H1 (cell line): ENCODE results near the gene DBP. TPM values are rescaled to one million over a fixed set of nuclear protein-coding genes. Genes with fewer than 3 reads are reported as not detected.

Source experiments
- CEBPB ChIP-seq: IDR thresholded peaks from 2 replicates; pipeline ENCODE4 v1.6.1; 2012; ENCODE audit warnings: low read depth, low read length
- CHD2 ChIP-seq: IDR thresholded peaks from 2 replicates; pipeline ENCODE4 v1.6.1; 2012; ENCODE audit warnings: low read length, improper control_type of control experiment
- EGR1 ChIP-seq: IDR thresholded peaks from 2 replicates; pipeline ENCODE4 v1.6.1; 2011; ENCODE audit warnings: low read depth, low read length, borderline replicate concordance
- EP300 ChIP-seq, 2 experiments: IDR thresholded peaks; 1 replicate in 1 of 2; 2 replicates in 1 of 2; pipeline ENCODE4 v1.6.1; 2011 to 2012; ENCODE audit warnings: low read depth in 2 of 2, low read length in 2 of 2, mild to moderate bottlenecking in 2 of 2, borderline replicate concordance in 1 of 2, inconsistent platforms in 1 of 2, moderate library complexity in 1 of 2
- GTF2F1 ChIP-seq: IDR thresholded peaks from 2 replicates; pipeline ENCODE4 v1.6.1; 2012; ENCODE audit warnings: low read depth, low read length, improper control_type of control experiment, borderline replicate concordance
- HDAC2 ChIP-seq, 2 experiments: fragments of 300-600 bp in 1 of 2; sonication (generic) in 1 of 2; IDR thresholded peaks; 2 replicates each; pipeline ENCODE4 v1.6.1; 2011 to 2012; ENCODE audit warnings: low read depth in 2 of 2, low read length in 2 of 2, mild to moderate bottlenecking in 2 of 2, moderate library complexity in 2 of 2, borderline replicate concordance in 1 of 2, inconsistent platforms in 1 of 2
- POU5F1 ChIP-seq: IDR thresholded peaks from 2 replicates; pipeline ENCODE4 v1.6.1; 2011; ENCODE audit warnings: low read depth, mild to moderate bottlenecking, low read length, moderate library complexity
- SIN3A ChIP-seq, 2 experiments: IDR thresholded peaks in 1 of 2; conservative IDR thresholded peaks in 1 of 2; 2 replicates each; pipeline ENCODE4 v1.6.1; 2011 to 2012; ENCODE audit warnings: low read length in 2 of 2, improper control_type of control experiment in 1 of 2, low read depth in 1 of 2, mild to moderate bottlenecking in 1 of 2
- SIRT6 ChIP-seq: IDR thresholded peaks from one replicate; pipeline ENCODE4 v1.7.1; 2012; ENCODE audit warnings: low read length, inconsistent platforms
- SIX5 ChIP-seq: IDR thresholded peaks from 2 replicates; pipeline ENCODE4 v1.6.1; 2011; ENCODE audit warnings: mild to moderate bottlenecking, low read depth, low read length
- SP2 ChIP-seq: IDR thresholded peaks from 2 replicates; pipeline ENCODE4 v1.6.1; 2012; ENCODE audit warnings: mild to moderate bottlenecking, low read length, inconsistent platforms
- SP4 ChIP-seq: IDR thresholded peaks from 2 replicates; pipeline ENCODE4 v1.6.1; 2012; ENCODE audit warnings: low read length, inconsistent platforms
- SUZ12 ChIP-seq: fragments of 200-600 bp; sonication (generic); IDR thresholded peaks from 2 replicates; pipeline ENCODE4 v1.6.1; 2012; ENCODE audit warnings: mild to moderate bottlenecking, inconsistent platforms, low read length, moderate library complexity, mixed read lengths
- TAF1 ChIP-seq: IDR thresholded peaks from 2 replicates; pipeline ENCODE4 v1.6.1; 2011; ENCODE audit warnings: mild to moderate bottlenecking, low read depth, low read length
- TAF7 ChIP-seq: optimal IDR thresholded peaks from 2 replicates; pipeline ENCODE3; 2011; ENCODE audit warnings: low read depth, mild to moderate bottlenecking, inconsistent platforms, low read length, moderate library complexity, borderline replicate concordance
- TCF12 ChIP-seq: IDR thresholded peaks from 2 replicates; pipeline ENCODE4 v1.6.1; 2011; ENCODE audit warnings: low read depth, mild to moderate bottlenecking, low read length
- TEAD4 ChIP-seq: IDR thresholded peaks from 2 replicates; pipeline ENCODE4 v1.6.1; 2012; ENCODE audit warnings: low read depth, low read length, inconsistent platforms, mixed read lengths
- ZNF274 ChIP-seq: IDR thresholded peaks from 2 replicates; pipeline ENCODE4 v1.7.0; 2012; ENCODE audit warnings: low read length, borderline replicate concordance; ENCODE audit errors: extremely low read depth
- polyA plus RNA-seq, 7 experiments: library from polyadenylated mRNA; depleted of rRNA in 3 of 7; stranded (reverse) in 5 of 7; unstranded in 2 of 7; fragments of >200 nt in 5 of 7; fragments of 200-250 nt in 2 of 7; gene quantifications; 1 replicate in 5 of 7; 2 replicates in 1 of 7; 4 replicates in 1 of 7; pipeline versions ENCODE4 v1.2.1 to v1.2.3, GENCODE V29; 2011 to 2013; ENCODE audit warnings: missing spikeins in 2 of 7, mixed read lengths in 2 of 7
- total RNA-seq: library from RNA; stranded (reverse); fragmentation: NEBNext Ultra II Directional; extraction: Animal tissue kit (Norgen Biotek cat#: 25700); gene quantifications from 2 replicates; pipeline ENCODE4 v1.2.1, GENCODE V29; 2021
- TF ChIP-seq, protein P1 (sequence below): IDR thresholded peaks from 2 replicates; pipeline ENCODE4 v1.6.1; 2012; ENCODE audit warnings: inconsistent platforms

Gene DBP
- total and polyA plus RNA-seq, 2 of the 8 experiments (the other 6 are each of a cell fraction or from before 2014, with no cell fraction given) = 7.5 to 8.3 TPM

DNA sequence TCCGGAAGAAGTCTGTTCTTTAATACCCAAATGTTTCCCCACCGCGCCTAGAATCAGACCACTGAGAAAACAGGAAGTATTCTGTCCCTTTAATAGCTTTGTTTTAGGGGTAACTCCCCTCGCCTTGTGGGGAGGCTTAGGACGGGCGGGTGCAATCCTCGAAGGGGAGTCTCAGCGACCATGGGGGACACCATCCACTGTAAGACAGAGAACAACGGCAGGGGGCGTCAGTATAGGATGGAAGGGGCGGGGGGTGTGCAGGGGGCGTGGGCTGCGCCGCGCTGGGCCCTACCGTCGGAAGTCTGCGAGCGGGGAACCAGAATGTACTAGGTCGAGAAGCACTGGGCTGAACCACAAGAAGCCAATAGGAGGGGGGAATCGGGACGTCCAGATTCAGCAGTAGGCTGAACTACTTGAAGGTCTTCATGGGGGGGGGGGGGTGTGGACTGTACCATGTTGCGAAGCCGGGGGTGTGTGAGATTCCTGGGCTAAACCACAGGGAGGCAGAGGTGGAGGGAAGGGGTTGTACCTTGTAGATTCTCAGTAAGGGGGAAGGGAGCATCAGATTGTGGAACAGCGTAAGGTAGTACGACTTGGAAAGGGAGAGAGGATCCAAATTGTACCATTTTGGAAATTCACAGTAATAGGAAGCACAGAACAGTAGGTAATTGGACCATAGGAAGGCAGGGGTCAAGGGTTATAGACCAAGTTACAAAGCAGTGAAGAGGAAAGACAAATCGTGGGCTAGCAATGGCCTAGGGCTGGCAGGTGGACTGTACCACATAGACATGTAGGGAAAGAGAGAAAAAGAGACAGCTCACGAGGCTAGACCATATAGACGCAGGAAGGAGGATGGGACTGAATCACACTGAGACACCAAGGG is 1.0 kb upstream of the DBP start (continued):
- TF ChIP-seq SUZ12 = no peak
- no peak for TF ChIP-seq SIRT6
- TF ChIP-seq TAF1 = 0 out of 2 replicates have a peak, but pooled peaks have one; percentile 44
- TF ChIP-seq POU5F1 = no peak
- no peak for TF ChIP-seq SP2
- 0 out of 4 replicates have a peak, but pooled peaks of 1 of the 2 experiments have one; percentile 12 for TF ChIP-seq SIN3A (conservative IDR thresholded peaks at IDR 0.05 in 1 of 2, IDR thresholded peaks at IDR 0.05 in 1 of 2; ENCODE audit: low read depth in 1 of 2, low read length in 2 of 2)
- peak; percentile 66 for TF ChIP-seq TEAD4
- no peak for TF ChIP-seq TAF7
- TF ChIP-seq TCF12 = no peak
- no peak for TF ChIP-seq GTF2F1
- TF ChIP-seq, protein P1, sequence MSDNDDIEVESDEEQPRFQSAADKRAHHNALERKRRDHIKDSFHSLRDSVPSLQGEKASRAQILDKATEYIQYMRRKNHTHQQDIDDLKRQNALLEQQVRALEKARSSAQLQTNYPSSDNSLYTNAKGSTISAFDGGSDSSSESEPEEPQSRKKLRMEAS = peak; percentile 54; the same call in 1 of the 2 replicates
- TF ChIP-seq SP4 = peak; percentile 14; the same call in 1 of the 2 replicates
- peak in 1 of 2 experiments; percentile 100; a peak in 2 of 3 replicates for TF ChIP-seq EP300 (IDR thresholded peaks at IDR 0.05; ENCODE audit: borderline replicate concordance in 1 of 2, low read depth in 2 of 2, low read length in 2 of 2)
- no peak for TF ChIP-seq HDAC2 (IDR thresholded peaks at IDR 0.05; ENCODE audit: borderline replicate concordance in 1 of 2, low read depth in 2 of 2, low read length in 2 of 2)
- peak; percentile 45; the same call in 1 of the 2 replicates for TF ChIP-seq EGR1
- TF ChIP-seq CEBPB = no peak
- no peak for TF ChIP-seq CHD2
- peak; percentile 75 for TF ChIP-seq SIX5
- TF ChIP-seq ZNF274 = no peak
